IPS-15b (cell line): ENCODE data around the gene CNGA3.

ENCODE experiments used
- H3K27me3 ChIP-seq: one replicate; pipeline ENCODE4 v1.6.1; 2013; ENCODE audit warnings: low read length; ENCODE audit not compliant: control insufficient read depth, insufficient read depth
- H3K36me3 ChIP-seq: one replicate; pipeline ENCODE4 v1.6.1; 2013; ENCODE audit warnings: low read length; ENCODE audit not compliant: control insufficient read depth, insufficient read depth
- H3K4me1 ChIP-seq: one replicate; pipeline ENCODE4 v1.6.1; 2013; ENCODE audit warnings: mild to moderate bottlenecking, low read length; ENCODE audit not compliant: control insufficient read depth, insufficient read depth
- H3K4me3 ChIP-seq: one replicate; pipeline ENCODE4 v1.5.1; 2013; ENCODE audit warnings: low read depth, low read length
- H3K9ac ChIP-seq: one replicate; pipeline ENCODE4 v1.6.1; 2013; ENCODE audit warnings: low read depth, mild to moderate bottlenecking, low read length
- H3K9me3 ChIP-seq: one replicate; pipeline ENCODE4 v1.6.1; 2013; ENCODE audit warnings: mild to moderate bottlenecking, low read length; ENCODE audit not compliant: control insufficient read depth, insufficient read depth

CNGA3 gene

GRCh38 chr2:98390571-98391476, 44.6 kb downstream of the CNGA3 start:
- no peak overlapping the region for H3K4me3 ChIP-seq
- H3K4me1 ChIP-seq, result peaks cover 3% of the 10 kb centered on the region
- no peaks in the 10 kb centered on the region for H3K9me3 ChIP-seq
- no peak overlapping the region for H3K9ac ChIP-seq
- H3K36me3 ChIP-seq, result no peaks in the 10 kb centered on the region
- H3K27me3 ChIP-seq, result no peaks in the 10 kb centered on the region

DNA sequence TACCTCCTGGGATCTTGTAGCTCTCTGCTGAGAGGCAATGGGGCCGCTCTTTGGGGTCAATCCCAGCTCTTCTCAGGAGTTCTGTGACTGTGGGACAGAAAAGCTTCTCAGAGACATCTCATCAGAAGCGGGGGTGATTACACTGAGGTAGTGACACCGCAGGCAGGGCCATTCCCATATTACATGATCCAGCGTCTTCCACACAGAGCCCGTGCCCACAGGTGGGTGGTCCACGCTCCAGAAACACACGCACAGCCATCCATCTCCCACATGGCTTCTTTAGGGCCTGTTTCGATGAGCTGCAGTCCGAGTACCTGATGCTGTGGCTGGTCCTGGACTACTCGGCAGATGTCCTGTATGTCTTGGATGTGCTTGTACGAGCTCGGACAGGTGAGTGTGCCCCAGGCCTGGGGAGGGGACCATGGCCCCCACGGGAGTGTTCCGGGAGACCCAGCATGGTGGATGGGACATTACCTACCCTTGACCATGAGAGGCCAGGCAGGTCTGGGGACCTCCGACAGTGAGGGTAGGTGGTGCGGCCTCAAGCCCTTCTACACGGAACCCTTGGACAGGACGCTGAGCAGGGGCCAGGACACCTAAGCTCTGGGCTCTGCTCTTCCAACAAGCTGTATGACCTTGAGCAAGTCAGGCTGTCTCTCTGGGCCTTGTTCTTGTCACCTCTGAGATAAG, 45.5 kb downstream of the CNGA3 start:
- no peaks in the 10 kb centered on the region for H3K36me3 ChIP-seq
- no peaks in the 10 kb centered on the region for H3K27me3 ChIP-seq
- H3K9ac ChIP-seq, result no peak overlapping the region
- H3K4me1 ChIP-seq, result peaks cover 3% of the 10 kb centered on the region
- H3K9me3 ChIP-seq, result no peaks in the 10 kb centered on the region
- H3K4me3 ChIP-seq, result no peak overlapping the region

- Histone ChIP-seq H3K4me1 (peaks cover 3% of the 10 kb centered on the region), H3K27me3 (no peaks in the 10 kb centered on the region), H3K9me3 (no peaks in the 10 kb centered on the region), H3K4me3 (no peak overlapping the region), H3K36me3 (no peaks in the 10 kb centered on the region), H3K9ac (no peak overlapping the region)
Measured at GRCh38 chr2:98393354-98393753, 47.1 kb downstream of the CNGA3 start.

GRCh38 chr2:98394595-98395153, 48.4 kb downstream of the CNGA3 start:
- no peaks in the 10 kb centered on the region for H3K27me3 ChIP-seq
- H3K9ac ChIP-seq, result no peak overlapping the region
- peaks cover 3% of the 10 kb centered on the region for H3K4me1 ChIP-seq
- no peaks in the 10 kb centered on the region for H3K36me3 ChIP-seq
- no peaks in the 10 kb centered on the region for H3K9me3 ChIP-seq
- no peak overlapping the region for H3K4me3 ChIP-seq

- H3K36me3 ChIP-seq, result no peaks in the 10 kb centered on the region
- peaks cover 3% of the 10 kb centered on the region for H3K4me1 ChIP-seq
Measured at GRCh38 chr2:98395977-98396376, 49.7 kb downstream of the CNGA3 start.

GRCh38 chr2:98396745-98397355, 50.6 kb downstream of the CNGA3 start:
- H3K4me1 ChIP-seq, result peaks cover 3% of the 10 kb centered on the region
- no peaks in the 10 kb centered on the region for H3K36me3 ChIP-seq
- H3K9me3 ChIP-seq, result no peaks in the 10 kb centered on the region
- H3K9ac ChIP-seq, result no peak overlapping the region
- H3K4me3 ChIP-seq, result no peak overlapping the region
- no peaks in the 10 kb centered on the region for H3K27me3 ChIP-seq

More at GRCh38 chr2:98395977-98396376, 49.7 kb downstream of the CNGA3 start:
- H3K9ac ChIP-seq, result no peak overlapping the region
- no peaks in the 10 kb centered on the region for H3K27me3 ChIP-seq
- no peak overlapping the region for H3K4me3 ChIP-seq
- H3K9me3 ChIP-seq, result no peaks in the 10 kb centered on the region

DNA sequence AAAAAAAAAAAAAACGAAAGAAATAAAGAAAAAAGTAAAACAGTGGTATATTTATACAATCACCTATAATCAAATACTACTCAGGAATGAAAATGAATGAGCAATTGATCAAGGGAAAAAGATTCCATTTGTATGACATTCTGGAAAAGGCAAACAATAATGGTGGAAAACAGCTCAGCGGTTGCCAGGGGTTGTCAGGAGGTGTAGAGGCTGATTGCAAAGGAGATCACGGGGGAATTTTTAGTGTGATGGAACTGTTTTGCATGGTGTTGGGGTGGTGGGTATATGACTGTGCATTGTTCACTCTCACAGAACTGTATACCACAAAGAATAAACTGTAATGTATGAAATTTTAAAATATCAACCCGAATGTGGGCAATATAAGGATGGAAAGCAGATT, 52.9 kb downstream of the CNGA3 start:
- Histone ChIP-seq H3K9ac (no peak overlapping the region), H3K27me3 (no peaks in the 10 kb centered on the region), H3K4me1 (peaks cover 3% of the 10 kb centered on the region), H3K9me3 (no peaks in the 10 kb centered on the region), H3K4me3 (no peak overlapping the region), H3K36me3 (no peaks in the 10 kb centered on the region)

GRCh38 chr2:98403878-98404277, 57.6 kb downstream of the CNGA3 start:
- Histone ChIP-seq H3K9ac (no peak overlapping the region), H3K27me3 (no peaks in the 10 kb centered on the region), H3K4me1 (no peaks in the 10 kb centered on the region), H3K4me3 (no peak overlapping the region), H3K9me3 (no peaks in the 10 kb centered on the region), H3K36me3 (no peaks in the 10 kb centered on the region)

DNA sequence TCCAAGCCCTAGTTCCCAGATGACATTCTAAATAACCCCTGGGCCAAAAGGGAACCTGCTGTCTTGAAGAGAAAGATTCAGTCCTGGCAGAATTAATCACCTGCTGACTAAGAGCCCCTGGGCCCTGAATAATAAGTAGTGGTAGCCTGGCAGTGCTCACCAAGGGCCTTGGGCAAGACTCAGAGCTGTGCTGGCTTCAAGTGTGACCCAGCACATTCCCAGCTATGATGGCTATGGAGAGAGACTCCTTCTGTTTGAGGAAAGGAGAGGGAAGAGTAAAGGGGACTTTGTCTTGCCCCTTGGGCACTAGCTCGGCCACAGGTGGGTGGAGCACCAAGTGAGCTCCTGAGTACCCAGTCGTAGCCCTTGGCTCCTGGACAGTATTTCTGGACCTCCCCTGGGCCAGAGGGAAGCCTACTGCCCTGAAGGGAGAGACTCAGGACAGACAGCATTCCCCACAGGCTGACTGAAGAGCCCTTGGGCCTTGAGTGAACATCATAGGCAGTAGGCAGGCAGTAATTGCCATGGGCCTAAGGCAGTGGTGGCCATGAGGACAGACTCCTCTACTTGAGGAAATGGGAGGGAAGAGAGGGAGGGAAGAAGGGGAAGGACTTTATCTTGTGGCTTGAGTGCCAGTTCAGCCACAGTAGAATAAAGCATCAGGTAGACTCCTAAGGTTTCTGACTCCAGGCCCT, 58.4 kb downstream of the CNGA3 start:
- Histone ChIP-seq H3K36me3 (no peaks in the 10 kb centered on the region), H3K27me3 (no peaks in the 10 kb centered on the region), H3K9ac (no peak overlapping the region), H3K9me3 (no peaks in the 10 kb centered on the region), H3K4me3 (no peak overlapping the region), H3K4me1 (no peaks in the 10 kb centered on the region)

GRCh38 chr2:98405301-98405700, 59.0 kb downstream of the CNGA3 start:
- no peak overlapping the region for H3K4me3 ChIP-seq
- H3K36me3 ChIP-seq, result no peaks in the 10 kb centered on the region
- H3K9me3 ChIP-seq, result no peaks in the 10 kb centered on the region
- H3K4me1 ChIP-seq, result no peaks in the 10 kb centered on the region
- H3K27me3 ChIP-seq, result no peaks in the 10 kb centered on the region
- H3K9ac ChIP-seq, result no peak overlapping the region

DNA sequence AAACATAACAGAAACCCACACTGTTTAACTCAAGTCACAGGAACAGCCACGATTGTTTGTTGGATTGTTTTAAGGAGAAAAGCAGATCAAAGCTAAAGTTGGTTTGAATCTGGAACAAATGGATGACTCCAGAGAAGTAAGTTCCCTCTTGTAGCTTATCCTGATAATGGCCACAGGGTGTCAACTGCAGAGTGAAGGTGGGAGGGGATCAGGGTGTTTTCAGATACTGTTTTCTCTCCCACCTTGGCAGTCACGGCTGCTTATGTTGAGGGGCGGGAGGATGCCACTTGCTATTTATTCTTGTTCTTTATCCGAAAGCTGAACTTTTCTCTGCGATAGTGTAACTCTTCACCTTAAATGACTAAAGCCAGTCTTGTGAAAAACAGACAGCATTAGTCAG, 61.9 kb downstream of the CNGA3 start:
- Histone ChIP-seq H3K9me3 (no peaks in the 10 kb centered on the region), H3K27me3 (no peaks in the 10 kb centered on the region), H3K36me3 (no peaks in the 10 kb centered on the region), H3K4me3 (no peak overlapping the region), H3K9ac (no peak overlapping the region), H3K4me1 (no peaks in the 10 kb centered on the region)
